ENCODE data around the gene RERE.

The RERE gene

DNA sequence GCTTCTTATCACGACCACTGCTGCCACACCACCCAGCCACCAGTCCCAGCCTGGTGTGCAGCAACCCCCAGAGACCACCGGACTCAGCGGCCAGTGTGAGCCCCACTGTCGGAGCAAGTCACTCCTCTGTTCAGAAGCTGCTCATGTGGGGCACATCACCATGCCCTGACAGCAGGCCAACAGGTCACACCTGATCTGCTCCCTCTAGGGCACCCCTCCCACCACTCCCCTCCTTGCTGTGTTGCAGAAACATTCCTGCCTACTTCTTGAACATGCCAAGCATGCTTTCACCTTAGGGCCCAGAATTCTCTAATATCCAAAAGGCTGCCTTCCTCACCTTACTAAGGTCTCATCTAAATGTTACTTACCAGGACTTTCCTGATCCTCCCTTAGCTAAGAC, 353.1 kb downstream of the RERE start:
- H3K4me1 ChIP-seq (ENCODE audit: control insufficient read depth, insufficient read depth, low read length), result peaks cover 32% of the 10 kb centered on the region
- H3K9me3 ChIP-seq (ENCODE audit: control insufficient read depth, insufficient read depth, low read depth, low read length), result no peaks in the 10 kb centered on the region
- CTCF ChIA-PET, result interaction anchor here (0.6 to 1.5 kb wide), 3 partner anchors 42 to 384 kb away, joined by 3 to 5 read pairs (median 4); no protein-coding TSS in a partner anchor
- no peak overlapping the region for H3K4me3 ChIP-seq (ENCODE audit: low read depth, low read length)
- no peak overlapping the region for H3K27ac ChIP-seq (ENCODE audit: extremely low read depth, low read depth, low read length)
- TF ChIP-seq SCRT2 (tag by site-specific recombination; IDR thresholded peaks at IDR 0.05) (peak; percentile 60; the same call in 1 of the 2 replicates), BCL11A (tag by site-specific recombination; IDR thresholded peaks at IDR 0.05; ENCODE audit: low read depth) (no peak), ZNF600 (tag by site-specific recombination; IDR thresholded peaks at IDR 0.05) (0 out of 2 replicates have a peak, but pooled peaks have one; percentile 29)
- POLR2A ChIA-PET, result no interaction called here
- peaks cover 0 to 6% of the 10 kb centered on the region in 2 experiments; a peak in 1 of 3 replicates for H3K36me3 ChIP-seq (ENCODE audit: control insufficient read depth in 2 of 2, insufficient read depth in 1 of 2, low read length in 2 of 2)

DNA sequence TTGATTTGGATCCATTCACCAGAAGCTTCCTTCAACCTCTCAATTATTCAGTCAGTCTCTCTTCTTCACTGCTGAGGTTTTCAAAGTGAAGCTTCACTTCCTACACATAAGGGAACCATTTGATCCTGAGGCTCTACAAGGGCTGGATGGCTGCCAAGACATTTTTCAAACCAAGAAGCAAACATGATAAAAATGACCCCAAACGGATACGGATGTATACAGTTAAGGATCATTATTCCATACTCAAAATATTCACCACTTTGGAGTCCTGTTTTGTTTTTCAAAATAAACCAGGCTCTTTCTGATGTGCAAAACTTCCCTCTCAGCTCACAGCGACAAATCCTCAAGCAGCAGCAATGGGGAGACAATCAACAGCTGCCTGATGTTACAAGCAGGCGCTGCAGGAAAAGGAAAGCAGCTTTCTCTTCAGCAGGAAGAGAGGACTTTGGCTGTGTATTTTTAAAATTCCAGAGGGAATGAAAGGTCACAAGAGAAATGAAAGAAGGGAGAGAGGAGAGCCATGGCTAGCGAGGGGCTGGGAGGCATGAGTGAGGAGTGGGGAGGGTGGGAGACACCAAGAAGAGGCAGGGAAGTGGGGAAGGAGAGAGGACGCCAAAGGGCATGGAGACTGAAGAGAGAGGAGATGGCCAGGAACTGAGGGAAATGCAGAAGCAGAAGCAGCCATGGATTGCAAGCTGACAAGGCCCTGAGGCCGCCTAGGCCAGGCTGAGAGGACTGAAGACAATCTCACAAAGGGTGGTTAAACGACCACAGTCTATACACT, 354.1 kb downstream of the RERE start:
- Histone ChIP-seq H3K9me3 (ENCODE audit: control insufficient read depth, insufficient read depth, low read depth, low read length) (no peaks in the 10 kb centered on the region), H3K27ac (ENCODE audit: extremely low read depth, low read depth, low read length) (peak overlapping the region; percentile 79), H3K36me3 (ENCODE audit: control insufficient read depth in 2 of 2, insufficient read depth in 1 of 2, low read length in 2 of 2) (peaks cover 0 to 6% of the 10 kb centered on the region in 2 experiments; a peak in 1 of 3 replicates), H3K4me3 (ENCODE audit: low read depth, low read length) (no peak overlapping the region), H3K4me1 (ENCODE audit: control insufficient read depth, insufficient read depth, low read length) (peaks cover 32% of the 10 kb centered on the region)
- ChIA-PET CTCF (interaction anchor here (0.6 to 1.5 kb wide), 5 partner anchors 41 to 1191 kb away, joined by 3 to 5 read pairs (median 3); no protein-coding TSS in a partner anchor), POLR2A (interaction anchor here (0.6 to 1.0 kb wide), 2 partner anchors 63 to 296 kb away, joined by 3 to 5 read pairs; no protein-coding TSS in a partner anchor)
- TF ChIP-seq ZNF777 (tag by site-specific recombination; IDR thresholded peaks at IDR 0.05; ENCODE audit: borderline replicate concordance) (no peak), ZNF335 (tag by site-specific recombination; conservative IDR thresholded peaks at IDR 0.05) (0 out of 2 replicates have a peak, but pooled peaks have one; percentile 4), ZNF366 (tag by site-specific recombination; conservative IDR thresholded peaks at IDR 0.05) (peak; percentile 67), ZEB2 (tag by site-specific recombination; IDR thresholded peaks at IDR 0.05) (no peak), ZBTB8A (tag by site-specific recombination; IDR thresholded peaks at IDR 0.05) (no peak), SCRT1 (tag by site-specific recombination; IDR thresholded peaks at IDR 0.05; ENCODE audit: borderline replicate concordance) (peak; percentile 26; the same call in 1 of the 2 replicates), ZNF266 (tag by site-specific recombination; IDR thresholded peaks at IDR 0.05; ENCODE audit: low read depth) (no peak), OSR2 (tag by site-specific recombination; IDR thresholded peaks at IDR 0.05) (peak; percentile 20; the same call in 1 of the 2 replicates), ZNF792 (tag by site-specific recombination; IDR thresholded peaks at IDR 0.05) (peak; percentile 76), ZNF24 (tag by site-specific recombination; IDR thresholded peaks at IDR 0.05) (no peak), ZNF830 (tag by site-specific recombination; IDR thresholded peaks at IDR 0.05; ENCODE audit: low read depth) (no peak), KLF7 (tag by site-specific recombination; IDR thresholded peaks at IDR 0.05; ENCODE audit: borderline replicate concordance) (no peak), BCL11B (tag by site-specific recombination; IDR thresholded peaks at IDR 0.05; ENCODE audit: low read depth) (no peak), PRDM1 (tag by site-specific recombination; IDR thresholded peaks at IDR 0.05) (peak; percentile 97), SCRT2 (tag by site-specific recombination; IDR thresholded peaks at IDR 0.05) (peak; percentile 90), ZNF571 (tag by site-specific recombination; IDR thresholded peaks at IDR 0.05) (no peak), ZBTB17 (tag by site-specific recombination; IDR thresholded peaks at IDR 0.05) (peak; percentile 67; the same call in 1 of the 2 replicates), SALL2 (tag by site-specific recombination; IDR thresholded peaks at IDR 0.05; ENCODE audit: borderline replicate concordance) (no peak), TRIM28 (IDR thresholded peaks at IDR 0.05; ENCODE audit: borderline replicate concordance, low read length) (peak; percentile 39; the same call in 1 of the 2 replicates), ZXDB (tag by site-specific recombination; IDR thresholded peaks at IDR 0.05) (0 out of 2 replicates have a peak, but pooled peaks have one; percentile 22), ZNF791 (tag by site-specific recombination; IDR thresholded peaks at IDR 0.05) (no peak), ZNF10 (tag by site-specific recombination; IDR thresholded peaks at IDR 0.05) (no peak)
- TF ChIP-seq, protein P1, sequence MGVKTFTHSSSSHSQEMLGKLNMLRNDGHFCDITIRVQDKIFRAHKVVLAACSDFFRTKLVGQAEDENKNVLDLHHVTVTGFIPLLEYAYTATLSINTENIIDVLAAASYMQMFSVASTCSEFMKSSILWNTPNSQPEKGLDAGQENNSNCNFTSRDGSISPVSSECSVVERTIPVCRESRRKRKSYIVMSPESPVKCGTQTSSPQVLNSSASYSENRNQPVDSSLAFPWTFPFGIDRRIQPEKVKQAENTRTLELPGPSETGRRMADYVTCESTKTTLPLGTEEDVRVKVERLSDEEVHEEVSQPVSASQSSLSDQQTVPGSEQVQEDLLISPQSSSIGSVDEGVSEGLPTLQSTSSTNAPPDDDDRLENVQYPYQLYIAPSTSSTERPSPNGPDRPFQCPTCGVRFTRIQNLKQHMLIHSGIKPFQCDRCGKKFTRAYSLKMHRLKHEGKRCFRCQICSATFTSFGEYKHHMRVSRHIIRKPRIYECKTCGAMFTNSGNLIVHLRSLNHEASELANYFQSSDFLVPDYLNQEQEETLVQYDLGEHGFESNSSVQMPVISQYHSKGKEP (tag by site-specific recombination; IDR thresholded peaks at IDR 0.05), result 0 out of 2 replicates have a peak, but pooled peaks have one; percentile 20
- TF ChIP-seq, protein P2, sequence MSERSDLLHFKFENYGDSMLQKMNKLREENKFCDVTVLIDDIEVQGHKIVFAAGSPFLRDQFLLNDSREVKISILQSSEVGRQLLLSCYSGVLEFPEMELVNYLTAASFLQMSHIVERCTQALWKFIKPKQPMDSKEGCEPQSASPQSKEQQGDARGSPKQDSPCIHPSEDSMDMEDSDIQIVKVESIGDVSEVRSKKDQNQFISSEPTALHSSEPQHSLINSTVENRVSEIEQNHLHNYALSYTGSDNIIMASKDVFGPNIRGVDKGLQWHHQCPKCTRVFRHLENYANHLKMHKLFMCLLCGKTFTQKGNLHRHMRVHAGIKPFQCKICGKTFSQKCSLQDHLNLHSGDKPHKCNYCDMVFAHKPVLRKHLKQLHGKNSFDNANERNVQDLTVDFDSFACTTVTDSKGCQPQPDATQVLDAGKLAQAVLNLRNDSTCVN (tag by site-specific recombination; optimal IDR thresholded peaks at IDR 0.05), result no peak
- TF ChIP-seq, protein P3, sequence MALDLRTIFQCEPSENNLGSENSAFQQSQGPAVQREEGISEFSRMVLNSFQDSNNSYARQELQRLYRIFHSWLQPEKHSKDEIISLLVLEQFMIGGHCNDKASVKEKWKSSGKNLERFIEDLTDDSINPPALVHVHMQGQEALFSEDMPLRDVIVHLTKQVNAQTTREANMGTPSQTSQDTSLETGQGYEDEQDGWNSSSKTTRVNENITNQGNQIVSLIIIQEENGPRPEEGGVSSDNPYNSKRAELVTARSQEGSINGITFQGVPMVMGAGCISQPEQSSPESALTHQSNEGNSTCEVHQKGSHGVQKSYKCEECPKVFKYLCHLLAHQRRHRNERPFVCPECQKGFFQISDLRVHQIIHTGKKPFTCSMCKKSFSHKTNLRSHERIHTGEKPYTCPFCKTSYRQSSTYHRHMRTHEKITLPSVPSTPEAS (tag by site-specific recombination; IDR thresholded peaks at IDR 0.05), result no peak
- TF ChIP-seq, protein P4, sequence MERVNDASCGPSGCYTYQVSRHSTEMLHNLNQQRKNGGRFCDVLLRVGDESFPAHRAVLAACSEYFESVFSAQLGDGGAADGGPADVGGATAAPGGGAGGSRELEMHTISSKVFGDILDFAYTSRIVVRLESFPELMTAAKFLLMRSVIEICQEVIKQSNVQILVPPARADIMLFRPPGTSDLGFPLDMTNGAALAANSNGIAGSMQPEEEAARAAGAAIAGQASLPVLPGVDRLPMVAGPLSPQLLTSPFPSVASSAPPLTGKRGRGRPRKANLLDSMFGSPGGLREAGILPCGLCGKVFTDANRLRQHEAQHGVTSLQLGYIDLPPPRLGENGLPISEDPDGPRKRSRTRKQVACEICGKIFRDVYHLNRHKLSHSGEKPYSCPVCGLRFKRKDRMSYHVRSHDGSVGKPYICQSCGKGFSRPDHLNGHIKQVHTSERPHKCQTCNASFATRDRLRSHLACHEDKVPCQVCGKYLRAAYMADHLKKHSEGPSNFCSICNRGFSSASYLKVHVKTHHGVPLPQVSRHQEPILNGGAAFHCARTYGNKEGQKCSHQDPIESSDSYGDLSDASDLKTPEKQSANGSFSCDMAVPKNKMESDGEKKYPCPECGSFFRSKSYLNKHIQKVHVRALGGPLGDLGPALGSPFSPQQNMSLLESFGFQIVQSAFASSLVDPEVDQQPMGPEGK (tag by site-specific recombination; IDR thresholded peaks at IDR 0.05), result 0 out of 2 replicates have a peak, but pooled peaks have one; percentile 20

Measured in HEK293 (cell line).